HG02571 (cell line): ENCODE measurements around the gene CDR2L.

Experiments
- ATAC-seq: cut with Tn5 transposase; IDR thresholded peaks from one replicate; pipeline ENCODE4 v1.9.1; 2021; ENCODE audit warnings: mild to moderate bottlenecking, moderate library complexity; ENCODE audit not compliant: unreplicated experiment

CDR2L gene

GRCh38 chr17:74987418-74987908 is at the start of gene CDR2L:
CDR2L (plus strand) TSS chr17:74987632; CDS start chr17:74988044, 412 bp downstream.
- peak; percentile 86 for ATAC-seq

GRCh38 chr17:74938194-74938950 is 49.1 kb upstream of the CDR2L start:
- no peak for ATAC-seq

- ATAC-seq, result no peak
These were observed 47.9 kb upstream of the CDR2L start for GRCh38 chr17:74939534-74939933.

DNA sequence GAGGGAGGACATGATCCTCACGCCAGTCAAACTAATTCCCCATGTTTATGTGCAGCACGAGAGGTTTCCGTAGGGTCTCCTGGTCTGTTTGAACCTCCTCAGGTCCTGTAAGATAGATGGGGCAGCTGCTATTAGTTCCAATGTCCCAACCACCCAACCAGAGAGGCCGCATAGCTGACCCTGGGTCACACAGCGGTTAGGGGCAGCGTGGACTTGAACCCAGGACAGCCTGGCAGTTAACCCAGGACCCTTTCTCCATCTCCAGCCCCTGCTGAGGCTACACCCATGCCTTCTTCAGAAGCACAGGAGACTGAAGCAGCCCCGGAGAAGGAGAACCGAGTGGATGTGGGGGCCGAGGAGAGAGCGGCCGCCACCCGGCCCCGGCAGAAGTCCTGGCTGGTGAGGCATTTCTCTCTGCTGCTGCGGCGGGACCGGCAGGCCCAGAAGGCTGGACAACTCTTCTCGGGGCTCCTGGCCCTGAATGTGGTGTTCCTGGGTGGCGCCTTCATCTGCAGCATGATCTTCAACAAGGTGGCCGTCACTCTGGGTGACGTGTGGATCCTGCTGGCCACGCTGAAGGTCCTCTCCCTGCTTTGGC is 46.2 kb upstream of the CDR2L start:
- ATAC-seq, result no peak

- no peak for ATAC-seq
These were observed 43.5 kb upstream of the CDR2L start for GRCh38 chr17:74943808-74944522.

- ATAC-seq, result no peak
These were observed 41.9 kb upstream of the CDR2L start for GRCh38 chr17:74945543-74945942.

DNA sequence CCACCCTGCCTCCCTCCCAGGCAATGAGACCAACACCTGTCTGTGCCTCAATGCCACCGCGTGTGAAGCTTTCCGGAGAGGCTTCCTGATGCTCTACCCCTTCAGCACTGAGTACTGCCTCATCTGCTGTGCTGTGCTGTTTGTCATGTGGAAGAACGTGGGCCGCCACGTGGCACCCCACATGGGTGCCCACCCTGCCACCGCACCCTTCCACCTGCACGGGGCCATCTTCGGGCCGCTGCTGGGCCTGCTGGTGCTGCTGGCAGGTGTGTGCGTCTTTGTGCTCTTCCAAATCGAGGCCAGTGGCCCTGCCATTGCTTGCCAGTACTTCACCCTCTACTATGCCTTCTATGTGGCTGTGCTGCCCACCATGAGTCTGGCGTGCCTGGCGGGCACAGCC is 40.8 kb upstream of the CDR2L start:
- no peak for ATAC-seq

GRCh38 chr17:74947041-74947754 is 40.2 kb upstream of the CDR2L start:
- no peak for ATAC-seq

DNA sequence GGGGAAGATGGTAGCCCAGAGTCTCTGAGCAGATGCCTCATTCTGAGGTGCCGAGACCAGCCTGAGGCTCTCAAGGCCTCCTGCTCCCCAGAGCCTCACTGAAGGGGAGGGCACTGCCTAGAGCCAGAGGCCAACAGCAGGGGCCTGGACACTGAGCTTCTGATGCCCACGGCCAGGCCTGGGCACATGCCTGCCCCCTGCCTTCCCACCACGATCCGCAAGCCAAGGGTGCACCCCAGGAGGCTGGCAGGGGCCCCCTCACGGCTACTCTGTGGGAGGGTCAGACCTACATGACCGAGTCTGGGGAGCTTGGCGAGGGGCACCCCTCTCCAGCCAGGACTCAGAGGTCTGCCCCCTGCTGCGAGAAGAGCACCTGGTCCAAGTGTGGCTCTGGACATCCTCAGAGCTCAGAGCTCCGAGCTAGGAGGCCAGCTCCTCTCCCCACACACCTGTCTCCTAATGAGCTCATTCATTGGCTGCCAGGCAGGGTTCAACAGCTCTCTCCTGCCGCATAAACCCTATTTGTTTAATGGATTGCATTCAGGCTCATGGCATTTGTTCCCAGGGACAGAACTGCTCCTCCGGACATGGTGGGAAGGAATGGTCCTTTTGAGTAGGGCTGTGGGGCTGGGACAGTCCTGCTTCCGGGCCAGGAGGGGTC is 37.8 kb upstream of the CDR2L start:
- ATAC-seq, result no peak

GRCh38 chr17:74950207-74950606 is 37.2 kb upstream of the CDR2L start:
- no peak for ATAC-seq

DNA sequence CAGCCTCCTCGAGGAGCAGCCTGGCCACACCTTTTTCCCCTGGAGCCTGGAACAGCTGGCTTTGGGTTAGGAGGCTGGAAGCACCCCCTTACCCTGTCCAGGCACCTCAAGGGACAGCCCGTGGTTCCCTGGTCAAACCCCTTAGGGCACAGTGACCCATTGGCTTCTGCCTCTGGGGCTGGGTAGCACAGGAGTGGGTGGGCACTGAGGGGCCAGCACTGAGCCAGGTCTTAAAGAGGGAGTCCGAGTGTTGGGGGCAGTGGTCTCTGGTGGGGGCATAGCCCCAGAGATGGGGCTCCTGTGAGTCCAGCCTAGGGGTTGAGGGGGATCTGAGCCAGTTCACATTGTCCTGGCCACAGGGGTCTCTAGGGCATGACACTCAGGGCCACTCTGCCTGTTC is 36.4 kb upstream of the CDR2L start:
- ATAC-seq, result no peak

DNA sequence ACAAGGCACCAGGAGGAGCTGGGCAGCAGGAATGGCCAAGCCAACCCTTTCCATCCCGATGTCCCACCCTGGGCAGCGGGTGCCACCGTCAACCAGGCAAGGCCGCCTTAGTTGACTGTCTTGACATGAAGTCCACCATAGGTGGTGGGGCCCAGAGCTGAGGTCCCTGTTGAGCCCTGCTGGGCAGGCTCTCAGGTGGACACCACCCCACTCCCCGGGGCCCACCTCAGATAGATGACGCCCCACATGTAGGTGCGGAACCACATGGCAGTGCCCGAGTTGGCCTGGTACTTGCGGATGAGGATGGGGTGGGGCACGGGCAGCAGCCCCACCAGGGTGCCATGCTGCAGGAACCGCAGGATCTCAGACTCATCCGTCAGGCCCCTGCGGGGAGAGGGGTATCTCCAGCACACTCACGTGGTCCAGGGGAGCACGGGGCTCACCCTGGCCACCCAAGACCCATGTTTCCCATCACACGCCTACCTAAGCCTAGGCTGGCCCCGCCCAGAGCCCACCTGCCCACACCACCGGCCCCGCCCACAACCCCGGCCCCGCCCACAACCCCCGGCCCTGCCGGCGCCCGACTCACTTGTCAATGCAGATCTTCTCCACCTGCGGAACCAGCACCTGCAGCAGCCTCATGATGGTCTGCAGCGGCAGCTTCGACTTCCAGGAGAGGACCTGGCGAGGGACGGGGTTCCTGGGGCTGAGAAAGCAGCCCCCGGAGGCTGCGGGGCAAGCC is 35.6 kb upstream of the CDR2L start:
- ATAC-seq, result no peak

- no peak for ATAC-seq
These were observed 34.9 kb upstream of the CDR2L start for GRCh38 chr17:74952431-74953133.

DNA sequence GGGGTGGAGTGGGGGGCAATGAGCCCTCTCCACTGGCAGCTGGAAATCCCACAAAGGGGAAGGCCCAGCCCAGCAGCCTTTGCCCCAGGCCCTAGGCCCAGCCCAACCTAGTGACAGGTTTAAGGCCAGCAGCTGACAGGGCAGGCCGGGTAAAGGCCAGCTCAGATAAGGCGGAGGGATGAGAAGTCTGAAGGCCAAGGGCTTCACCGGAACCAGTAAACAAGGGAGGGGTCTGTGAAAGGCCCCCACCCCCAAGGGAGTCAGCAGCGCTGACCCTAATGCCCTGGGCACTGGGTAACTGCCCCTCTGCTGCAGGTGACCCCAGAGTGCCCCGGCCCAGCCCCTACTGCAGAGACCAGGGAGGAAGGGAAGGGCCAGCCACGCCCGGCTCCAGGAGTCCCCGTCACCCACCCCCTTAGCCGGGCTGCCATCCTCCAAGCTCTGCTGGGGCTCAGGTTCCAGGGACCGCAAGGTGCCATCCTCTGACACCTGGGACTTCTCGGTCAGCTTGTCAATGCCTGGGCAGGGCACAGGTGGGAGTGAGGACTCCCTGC is 34.2 kb upstream of the CDR2L start:
- ATAC-seq, result no peak

DNA sequence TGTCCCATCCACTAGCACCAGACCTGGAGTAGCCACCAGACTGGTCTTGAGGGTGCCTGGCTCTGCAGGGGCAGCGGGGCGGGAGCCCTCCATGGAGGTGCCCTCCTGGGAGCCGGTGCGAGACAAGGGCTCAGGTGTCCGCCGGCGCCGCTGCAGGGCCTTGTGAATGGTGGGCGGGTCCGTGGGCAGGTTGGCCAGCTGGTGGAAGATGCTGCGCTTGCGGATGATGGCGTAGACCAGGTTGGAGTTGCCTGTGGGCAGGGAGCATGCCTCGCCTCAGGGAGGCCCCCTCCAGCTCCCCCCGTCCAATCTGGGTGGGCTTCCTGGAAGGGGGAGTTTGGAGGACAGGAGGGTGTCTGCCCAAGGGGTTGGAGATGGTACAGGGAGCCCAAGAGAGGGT is 33.3 kb upstream of the CDR2L start:
- ATAC-seq, result no peak

DNA sequence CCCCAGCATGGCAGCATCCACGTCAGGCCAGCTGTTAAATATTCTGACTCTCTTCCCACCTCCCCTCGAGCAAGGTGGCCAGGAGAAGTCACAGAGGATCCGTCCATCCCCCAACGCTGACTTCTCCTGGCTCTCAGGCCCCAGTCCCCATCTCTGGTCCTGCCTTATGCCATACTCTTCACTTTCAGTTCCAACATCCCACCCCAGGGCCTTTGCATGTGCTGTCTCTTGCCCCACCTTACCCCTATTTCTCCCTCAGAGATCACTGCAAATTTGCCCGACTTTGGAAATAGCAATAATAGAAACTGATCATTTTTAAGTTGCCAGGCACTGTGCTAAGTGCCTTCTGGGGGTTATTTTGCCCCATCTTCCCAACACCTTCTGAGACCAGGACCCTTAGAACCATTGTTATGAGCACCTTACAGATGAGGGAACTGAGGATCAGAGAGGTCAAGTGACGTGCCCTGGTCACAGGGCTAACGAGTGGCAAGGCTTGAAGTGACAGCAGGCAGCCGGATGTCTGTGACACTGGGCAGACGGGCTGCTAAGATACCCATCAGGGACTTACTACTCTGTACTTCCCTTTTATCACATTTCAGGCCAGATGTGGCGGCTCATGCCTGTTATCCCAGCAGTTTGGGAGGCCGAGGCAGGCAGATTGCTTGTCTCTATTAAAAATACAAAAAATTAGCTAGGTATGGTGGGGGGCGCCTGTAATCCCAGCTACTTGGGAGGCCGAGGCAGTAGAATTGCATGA is 32.6 kb upstream of the CDR2L start:
- no peak for ATAC-seq

DNA sequence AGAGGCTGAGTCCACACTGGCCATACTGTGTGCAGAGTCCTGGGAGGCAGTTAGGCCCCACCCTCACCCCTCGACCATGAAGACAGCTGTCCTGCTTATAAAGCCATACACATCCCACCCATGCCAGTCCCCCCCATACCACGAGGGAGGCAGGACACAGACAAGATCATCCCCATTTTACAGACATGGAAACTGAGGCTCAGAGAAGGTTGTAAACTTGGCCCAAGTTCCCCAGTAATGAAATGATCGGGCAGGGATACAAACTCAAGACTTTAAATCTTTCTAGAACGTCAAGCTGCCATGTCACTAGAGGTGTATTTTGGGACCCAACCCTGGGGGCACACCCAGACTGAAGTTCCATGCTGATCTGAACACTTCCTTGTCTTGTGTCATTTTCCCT is 31.3 kb upstream of the CDR2L start:
- ATAC-seq, result no peak

DNA sequence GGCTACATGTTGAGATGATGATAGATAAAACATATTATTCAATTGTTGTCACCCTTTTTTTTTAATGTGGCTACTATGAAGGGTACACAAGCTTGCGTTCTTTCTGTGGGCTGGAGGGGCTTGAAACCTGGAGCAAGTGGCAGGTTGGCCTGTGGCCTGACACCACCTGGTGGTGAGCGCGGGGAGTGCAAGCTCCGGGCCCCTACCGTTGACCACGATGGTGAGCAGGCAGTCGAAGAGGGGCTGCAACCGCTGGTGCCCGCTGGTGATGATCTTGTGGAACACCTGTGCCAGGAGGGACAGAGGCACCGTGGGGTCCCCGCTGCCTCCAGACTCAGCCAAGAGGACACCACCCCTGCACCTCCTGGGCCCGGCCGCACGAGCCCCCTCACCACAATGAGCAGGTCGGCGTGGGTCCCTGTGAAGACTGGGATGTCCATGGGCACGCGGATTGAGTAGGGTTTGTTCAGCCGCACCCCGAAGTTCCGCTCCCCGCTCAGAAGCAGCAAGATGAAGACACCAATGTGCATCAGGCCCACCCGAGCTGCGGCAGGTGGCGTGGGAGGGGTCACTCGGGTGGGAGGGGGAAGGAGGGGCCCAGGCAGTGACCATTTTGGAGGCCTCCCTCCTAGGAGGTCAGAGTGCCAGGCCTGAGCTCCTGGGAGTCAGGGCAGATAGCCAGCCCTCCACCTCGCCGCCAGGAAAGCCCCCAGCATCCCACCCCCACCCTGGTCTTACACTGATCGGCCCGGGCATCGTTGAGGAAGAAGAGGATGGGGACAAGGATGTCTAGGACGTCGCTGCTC is 29.3 kb upstream of the CDR2L start:
- no peak for ATAC-seq
